Fibroblast of pulmonary artery (primary cell): Measurements from ENCODE around the gene YOD1.

Experiments
- DNase-seq: peaks from one replicate; pipeline ENCODE4 v3.0.0-alpha.2; 2010; ENCODE audit warnings: low read depth
- H3K4me3 ChIP-seq: replicated peaks from 2 replicates; pipeline ENCODE4 v1.5.1; 2011; ENCODE audit warnings: low read depth, mild to moderate bottlenecking, control low read depth, low read length, moderate library complexity
- CTCF ChIP-seq: IDR thresholded peaks from 2 replicates; pipeline ENCODE4 v1.5.1; 2011; ENCODE audit warnings: mild to moderate bottlenecking, control low read depth, low read length, inconsistent platforms; ENCODE audit errors: missing control alignments

The YOD1 gene

GRCh38 chr1:207056673-207057072 lies 5.7 kb upstream of the YOD1 start:
- no peak for DNase-seq
- TF ChIP-seq CTCF = no peak
- H3K4me3 ChIP-seq = no peak overlapping the region

- no peak for TF ChIP-seq CTCF
- H3K4me3 ChIP-seq = no peak overlapping the region
- DNase-seq = no peak
These were observed 4.5 kb upstream of the YOD1 start for GRCh38 chr1:207055386-207056001.

- TF ChIP-seq CTCF = no peak
- DNase-seq = no peak
- H3K4me3 ChIP-seq = no peak overlapping the region
These were observed 3.5 kb upstream of the YOD1 start for GRCh38 chr1:207054491-207054890.

GRCh38 chr1:207052911-207053769 lies 2.1 kb upstream of the YOD1 start, which contains the start of gene PFKFB2:
Gene PFKFB2 (plus strand): TSS chr1:207053275. CDS start chr1:207054718, 1,443 bp downstream.
- DNase-seq = peak; percentile 96
- TF ChIP-seq CTCF = no peak
- peak within 1 kb of the TSS; percentile 74 for H3K4me3 ChIP-seq

GRCh38 chr1:207050480-207051190 lies 373 bp downstream of the YOD1 start:
- peak; percentile 95 for DNase-seq
- H3K4me3 ChIP-seq = peak overlapping the region; percentile 100
- TF ChIP-seq CTCF = no peak

GRCh38 chr1:207049974-207050391 lies 1.0 kb downstream of the YOD1 start:
- peak; percentile 58 for DNase-seq
- TF ChIP-seq CTCF = peak; percentile 87
- H3K4me3 ChIP-seq = peak overlapping the region; percentile 100
